22Rv1 (cell line): ENCODE results near the gene SERTAD3.

Source experiments
- H3K27ac ChIP-seq: fragments of 450-650 bp; 2 replicates; pipeline ENCODE4 v1.5.1; 2017
- CTCF ChIP-seq: fragments of 450-650 bp; IDR thresholded peaks from 2 replicates; pipeline ENCODE4 v1.5.1; 2017; ENCODE audit warnings: mild to moderate bottlenecking
- ZFX ChIP-seq: fragments of 450-650 bp; IDR thresholded peaks from 2 replicates; pipeline ENCODE4 v1.6.1; 2017; ENCODE audit warnings: antibody characterized with exemption, borderline replicate concordance

SERTAD3 gene

GRCh38 chr19:40418040-40418439 is 26.1 kb downstream of the SERTAD3 start:
- H3K27ac ChIP-seq, result no peak overlapping the region

GRCh38 chr19:40417643-40417981 is 26.5 kb downstream of the SERTAD3 start:
- no peak overlapping the region for H3K27ac ChIP-seq

More at GRCh38 chr19:40418040-40418439, 26.1 kb downstream of the SERTAD3 start:
- TF ChIP-seq CTCF (no peak), ZFX (no peak)

GRCh38 chr19:40416918-40417642 is 27.1 kb downstream of the SERTAD3 start:
- TF ChIP-seq CTCF (no peak), ZFX (no peak)
- no peak overlapping the region for H3K27ac ChIP-seq

More at GRCh38 chr19:40417643-40417981, 26.5 kb downstream of the SERTAD3 start:
- no peak for TF ChIP-seq CTCF
- no peak for TF ChIP-seq ZFX

- TF ChIP-seq ZFX, result no peak
- no peak for TF ChIP-seq CTCF
- no peak overlapping the region for H3K27ac ChIP-seq
Observed at GRCh38 chr19:40415768-40416167, 28.4 kb downstream of the SERTAD3 start.

GRCh38 chr19:40414542-40415535 is 29.3 kb downstream of the SERTAD3 start:
- H3K27ac ChIP-seq, result no peak overlapping the region
- TF ChIP-seq CTCF (no peak), ZFX (no peak)

GRCh38 chr19:40413291-40413845 is 30.8 kb downstream of the SERTAD3 start, which contains the start of gene PRX:
PRX (minus strand) TSS chr19:40413378; CDS start chr19:40407932, 5,446 bp downstream.
- TF ChIP-seq CTCF, result no peak
- no peak for TF ChIP-seq ZFX
- H3K27ac ChIP-seq, result no peak within 1 kb of the TSS
